Activated CD4-positive, alpha-beta T cell treated with anti-CD3 and anti-CD28 coated beads, Interleukin-2, amount 10 ng/mL, durations not matched to agents 7 days and 5 days (primary cell): ENCODE measurements around the gene CHAF1A. TPM values are rescaled to one million over a fixed set of nuclear protein-coding genes. Genes with fewer than 3 reads are reported as not detected.
A peak's percentile ranks its signal among the peaks of the same experiment; 100 is the strongest.

Source experiments
- CTCF ChIA-PET: fragments of 350-600 bp; sonication (Branson Sonifier 250); formaldehyde crosslinking; loops from one replicate; lab custom pipeline; 2021; ENCODE audit warnings: antibody characterized with exemption; lab: Charles Lee
- POLR2A ChIA-PET: fragments of 350-600 bp; sonication (Branson Sonifier 250); formaldehyde crosslinking; loops from one replicate; lab custom pipeline; 2021; ENCODE audit warnings: antibody characterized with exemption; lab: Charles Lee
- DNase-seq: peaks from one replicate; pipeline ENCODE4 v3.0.0-alpha.2; 2020
- H3K27ac Mint-ChIP-seq: one replicate; pipeline ENCODE4 v1.8.0; 2021; ENCODE audit warnings: mild to moderate bottlenecking, moderate library complexity, mixed read lengths
- H3K27me3 Mint-ChIP-seq: one replicate; pipeline ENCODE4 v1.8.0; 2021; ENCODE audit warnings: mixed read lengths
- H3K36me3 Mint-ChIP-seq: one replicate; pipeline ENCODE4 v1.8.0; 2021; ENCODE audit warnings: low read depth, mixed read lengths
- H3K4me1 Mint-ChIP-seq: one replicate; pipeline ENCODE4 v1.8.0; 2021; ENCODE audit warnings: mixed read lengths
- H3K4me3 Mint-ChIP-seq: one replicate; pipeline ENCODE4 v1.8.0; 2021; ENCODE audit warnings: mild to moderate bottlenecking, moderate library complexity, mixed read lengths
- H3K9me3 Mint-ChIP-seq: one replicate; pipeline ENCODE4 v1.8.0; 2021; ENCODE audit warnings: mixed read lengths
- total RNA-seq, 2 experiments: library from RNA; stranded (reverse); gene quantifications; one replicate each; pipeline ENCODE4 v1.2.3, GENCODE V29; 2021

Gene CHAF1A
- total RNA-seq, 2 experiments from 2014 or later: 77.1 to 83.7 TPM

DNA sequence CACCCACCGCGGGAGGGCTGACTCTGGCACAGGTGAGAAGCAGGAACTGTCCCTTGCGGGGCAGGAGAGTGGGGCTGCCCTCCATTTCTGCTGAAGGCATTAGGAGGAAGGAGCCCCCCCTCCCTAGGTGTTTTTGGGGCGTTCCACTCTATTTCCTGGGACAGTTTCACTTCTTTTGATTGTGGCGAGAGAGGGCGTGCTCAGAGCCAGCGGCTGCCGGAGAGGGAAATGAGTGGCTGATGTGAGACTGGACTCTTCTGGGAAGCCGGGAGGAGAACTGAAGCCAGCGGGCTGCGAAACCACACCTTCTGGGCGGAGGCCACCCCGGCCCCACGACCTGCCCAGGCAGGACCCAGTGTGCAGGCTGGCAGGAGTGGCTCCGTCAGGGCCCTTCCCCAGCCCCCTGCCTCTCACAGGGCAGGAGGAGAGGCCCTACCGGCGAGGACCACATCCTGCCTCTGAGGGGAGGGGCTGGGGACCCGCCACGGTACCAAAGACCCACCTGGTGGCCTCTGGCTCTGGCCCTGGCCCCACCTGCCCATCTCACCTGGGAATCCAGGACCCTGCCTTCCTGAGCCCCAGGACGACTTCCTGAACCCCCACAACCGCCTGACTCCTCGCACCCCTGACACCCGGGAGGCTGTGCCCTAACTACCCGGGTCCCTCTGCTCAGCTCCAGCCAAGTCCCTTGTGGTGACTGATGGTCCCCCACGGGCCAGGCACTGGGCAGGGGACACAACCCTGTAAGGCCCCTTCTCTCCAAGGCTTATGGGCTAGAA lies 33.1 kb upstream of the CHAF1A start:
- Mint-ChIP-seq H3K36me3 (peaks cover 13% of the 10 kb centered on the region), H3K4me3 (peak overlapping the region; percentile 62), H3K4me1 (peaks cover 69% of the 10 kb centered on the region), H3K27me3 (no peaks in the 10 kb centered on the region), H3K9me3 (no peaks in the 10 kb centered on the region), H3K27ac (peak overlapping the region; percentile 93)
- POLR2A ChIA-PET: interaction anchor here (0.6 kb wide), 1 partner anchor 31 kb away, joined by 3 read pairs; the partner anchor contains the start of gene SH3GL1
- peak; percentile 92 for DNase-seq
- CTCF ChIA-PET: interaction anchor here (0.6 to 3.6 kb wide), 10 partner anchors 10 to 82 kb away, joined by 3 to 23 read pairs (median 4); partner anchors contain the start of genes MPND and SH3GL1

DNA sequence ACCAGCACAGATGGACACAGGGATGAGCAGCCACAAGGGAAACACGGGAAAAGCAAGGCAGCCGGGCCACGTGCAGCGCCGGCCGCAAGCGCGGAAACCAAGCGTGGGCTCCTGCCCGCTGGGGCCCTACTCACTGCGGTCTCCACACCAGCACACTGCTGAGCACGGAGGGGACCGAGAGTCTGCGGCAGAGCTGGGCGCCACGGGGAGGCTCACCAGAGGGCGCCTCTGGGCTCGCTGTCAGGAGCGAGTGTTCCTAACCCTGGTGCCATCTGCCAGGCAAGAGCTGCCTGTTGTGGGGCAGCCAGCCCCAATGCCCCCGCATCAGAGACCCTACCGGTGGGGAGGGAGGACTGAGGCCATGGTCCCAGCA lies 32.6 kb upstream of the CHAF1A start:
- CTCF ChIA-PET: interaction anchor here (0.6 to 3.6 kb wide), 13 partner anchors 9 to 157 kb away, joined by 3 to 23 read pairs (median 4); partner anchors contain the start of genes MPND and SH3GL1
- Mint-ChIP-seq H3K27ac (peak overlapping the region; percentile 93), H3K36me3 (peaks cover 11% of the 10 kb centered on the region), H3K9me3 (no peaks in the 10 kb centered on the region), H3K27me3 (no peaks in the 10 kb centered on the region), H3K4me1 (peaks cover 68% of the 10 kb centered on the region), H3K4me3 (peak overlapping the region; percentile 62)
- POLR2A ChIA-PET: interaction anchor here (0.7 kb wide), 1 partner anchor 27 kb away, joined by 7 read pairs; the partner anchor contains the start of gene MPND
- DNase-seq: peak; percentile 77

DNA sequence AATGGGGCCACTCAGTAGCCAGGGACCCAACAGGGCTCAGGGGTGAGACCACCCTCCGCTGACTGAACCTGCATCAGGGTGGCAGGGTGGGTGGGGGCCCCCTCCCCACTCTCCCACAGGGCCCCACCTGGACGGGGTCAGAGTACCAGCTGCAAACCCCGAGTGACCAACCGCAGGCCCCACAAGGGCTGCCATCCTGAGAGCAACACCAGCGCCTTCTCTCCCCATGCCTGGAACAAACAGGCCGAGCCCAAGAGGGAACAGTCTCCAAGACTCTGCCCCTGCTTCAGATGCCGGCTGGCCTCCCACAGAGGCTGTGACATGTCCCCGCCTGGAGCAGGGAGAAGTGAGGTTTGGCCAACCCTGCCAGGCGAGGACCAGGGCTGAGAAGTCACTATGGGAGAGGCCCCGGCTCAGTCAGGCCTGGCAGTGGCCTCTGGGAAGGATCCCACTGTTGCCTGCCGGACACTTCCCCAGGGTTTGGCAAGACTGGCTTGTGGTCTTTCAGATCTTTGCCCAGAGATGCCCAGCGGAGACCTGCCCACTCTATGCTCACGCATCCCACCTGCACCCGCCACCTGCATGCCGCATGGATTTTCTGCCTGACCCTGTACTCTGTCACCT lies 31.9 kb upstream of the CHAF1A start:
- Mint-ChIP-seq H3K4me3 (peak overlapping the region; percentile 62), H3K36me3 (peaks cover 9% of the 10 kb centered on the region), H3K4me1 (peaks cover 73% of the 10 kb centered on the region), H3K27ac (peak overlapping the region; percentile 93), H3K9me3 (no peaks in the 10 kb centered on the region), H3K27me3 (no peaks in the 10 kb centered on the region)
- ChIA-PET CTCF (interaction anchor here (0.6 to 3.6 kb wide), 12 partner anchors 9 to 158 kb away, joined by 3 to 23 read pairs (median 4); partner anchors contain the start of genes MPND and SH3GL1), POLR2A (interaction anchor here (0.7 kb wide), 1 partner anchor 28 kb away, joined by 7 read pairs; the partner anchor contains the start of gene MPND)
- DNase-seq: no peak

DNA sequence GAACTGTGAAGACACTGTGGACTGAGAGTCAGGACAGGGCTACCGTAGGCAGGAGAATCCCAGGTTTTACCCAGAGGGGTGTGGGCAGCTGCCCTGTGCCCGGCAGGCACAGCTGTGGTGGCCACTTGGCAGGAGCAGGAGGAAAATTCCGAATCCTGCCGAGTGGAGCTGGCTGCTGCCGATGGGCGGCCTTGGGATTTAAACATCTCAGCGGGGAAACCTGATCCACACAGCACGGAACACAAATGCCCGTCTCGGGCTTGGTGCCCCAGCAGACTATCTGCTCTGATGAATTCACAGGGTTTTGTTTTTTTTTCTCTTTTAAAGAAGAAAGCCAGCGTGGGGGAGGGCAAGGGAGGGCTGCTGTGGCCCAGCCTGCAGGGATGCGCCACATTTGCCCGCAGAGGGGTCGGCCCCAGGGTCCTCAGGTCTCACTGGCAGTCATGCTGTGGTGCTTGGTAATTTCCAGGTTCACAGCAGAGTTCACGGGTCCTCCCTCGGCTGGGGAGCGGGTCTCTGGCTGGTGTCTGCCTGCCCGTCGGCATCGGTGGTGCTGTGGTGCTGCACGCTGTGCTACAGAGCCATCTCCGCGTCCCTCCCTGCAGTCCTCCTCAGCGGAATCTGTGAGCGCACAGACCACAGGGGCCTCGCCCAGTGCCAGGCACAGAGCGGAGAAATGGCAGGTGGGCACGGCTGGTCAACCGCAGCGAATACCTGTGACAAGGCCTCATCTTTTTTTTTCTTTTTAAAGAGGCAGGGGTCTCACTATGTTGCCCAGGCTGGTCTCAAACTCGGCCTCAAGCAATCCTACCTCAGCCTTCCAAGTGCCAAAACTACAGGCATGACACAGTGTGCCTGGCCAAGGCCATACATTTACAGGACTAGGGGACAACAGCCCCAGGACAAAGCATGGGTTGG lies 30.9 kb upstream of the CHAF1A start:
- CTCF ChIA-PET: interaction anchor here (1.4 kb wide), 1 partner anchor 29 kb away, joined by 7 read pairs; the partner anchor contains the start of gene SH3GL1
- Mint-ChIP-seq H3K4me3 (peak overlapping the region; percentile 62), H3K4me1 (peaks cover 81% of the 10 kb centered on the region), H3K36me3 (peaks cover 10% of the 10 kb centered on the region), H3K9me3 (no peaks in the 10 kb centered on the region), H3K27me3 (no peaks in the 10 kb centered on the region), H3K27ac (peak overlapping the region; percentile 93)
- no peak for DNase-seq
- POLR2A ChIA-PET: no interaction called here

DNA sequence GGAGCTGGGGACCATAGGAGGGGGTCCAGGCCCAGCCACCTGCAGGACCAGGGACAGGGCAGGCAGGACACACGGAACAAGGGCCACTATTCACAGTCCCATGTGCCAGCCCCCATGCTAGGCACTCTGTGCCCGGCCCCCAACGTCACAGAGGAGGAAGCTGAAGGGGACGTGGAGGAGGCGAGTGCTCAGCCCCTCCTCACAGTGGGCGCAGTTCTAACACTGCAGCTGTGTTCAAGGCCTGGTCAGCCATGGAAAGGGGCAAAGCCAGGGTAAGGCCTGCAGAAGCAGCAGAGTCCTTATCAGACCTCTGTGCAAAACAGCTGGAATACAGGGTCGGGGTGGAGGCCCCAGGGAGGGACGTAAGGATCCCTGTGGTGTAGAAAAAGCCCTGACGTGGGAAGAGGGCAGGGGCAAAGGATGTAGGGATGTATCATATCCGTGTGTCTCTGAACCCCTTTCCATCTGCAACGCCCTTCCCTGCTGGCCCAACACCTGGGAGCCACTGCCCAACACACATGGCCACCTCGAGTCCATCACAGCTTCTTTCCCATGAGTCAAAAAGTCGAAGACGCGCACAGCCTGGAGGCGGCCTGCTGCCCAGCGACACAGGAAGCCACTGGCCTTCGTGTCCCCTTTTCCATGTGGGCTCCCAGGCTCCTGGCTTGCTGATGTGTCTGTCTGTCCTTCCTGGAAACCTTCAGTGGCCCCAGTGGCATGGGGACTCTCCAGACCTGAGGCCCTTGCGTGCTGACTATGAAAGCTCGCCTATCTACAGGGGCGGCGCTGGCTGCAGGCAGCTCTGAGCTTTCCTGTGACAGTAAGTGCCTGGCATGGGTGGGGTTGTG lies 30.1 kb upstream of the CHAF1A start:
- Mint-ChIP-seq H3K27me3 (no peaks in the 10 kb centered on the region), H3K4me1 (peaks cover 83% of the 10 kb centered on the region), H3K27ac (peak overlapping the region; percentile 93), H3K9me3 (no peaks in the 10 kb centered on the region), H3K4me3 (no peak overlapping the region), H3K36me3 (peaks cover 5% of the 10 kb centered on the region)
- no peak for DNase-seq
- ChIA-PET POLR2A (no interaction called here), CTCF (interaction anchor here (1.4 kb wide), 1 partner anchor 28 kb away, joined by 7 read pairs; the partner anchor contains the start of gene SH3GL1)

DNA sequence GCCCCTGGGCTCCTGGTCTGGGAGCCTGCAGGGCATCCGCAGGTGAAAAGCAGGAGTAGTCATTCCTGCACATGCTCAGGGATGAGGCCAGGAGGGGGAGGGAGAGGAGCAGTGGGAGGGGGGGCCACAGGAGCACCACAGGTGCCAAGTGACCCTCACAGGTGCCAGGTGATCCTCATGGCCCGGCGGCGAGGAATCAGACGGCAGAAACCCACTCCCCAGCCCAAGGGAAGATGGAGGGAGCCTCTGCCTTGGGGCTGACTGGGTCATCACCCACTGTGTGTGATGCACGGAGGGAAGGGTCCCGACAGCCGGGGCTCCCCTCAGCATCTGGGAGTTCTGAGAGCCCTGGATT lies 29.4 kb upstream of the CHAF1A start:
- CTCF ChIA-PET: interaction anchor here (1.4 kb wide), 1 partner anchor 27 kb away, joined by 7 read pairs; the partner anchor contains the start of gene SH3GL1
- Mint-ChIP-seq H3K4me1 (peaks cover 82% of the 10 kb centered on the region), H3K36me3 (peaks cover 5% of the 10 kb centered on the region), H3K27ac (peak overlapping the region; percentile 73), H3K27me3 (no peaks in the 10 kb centered on the region), H3K4me3 (no peak overlapping the region), H3K9me3 (no peaks in the 10 kb centered on the region)
- POLR2A ChIA-PET: no interaction called here
- no peak for DNase-seq

DNA sequence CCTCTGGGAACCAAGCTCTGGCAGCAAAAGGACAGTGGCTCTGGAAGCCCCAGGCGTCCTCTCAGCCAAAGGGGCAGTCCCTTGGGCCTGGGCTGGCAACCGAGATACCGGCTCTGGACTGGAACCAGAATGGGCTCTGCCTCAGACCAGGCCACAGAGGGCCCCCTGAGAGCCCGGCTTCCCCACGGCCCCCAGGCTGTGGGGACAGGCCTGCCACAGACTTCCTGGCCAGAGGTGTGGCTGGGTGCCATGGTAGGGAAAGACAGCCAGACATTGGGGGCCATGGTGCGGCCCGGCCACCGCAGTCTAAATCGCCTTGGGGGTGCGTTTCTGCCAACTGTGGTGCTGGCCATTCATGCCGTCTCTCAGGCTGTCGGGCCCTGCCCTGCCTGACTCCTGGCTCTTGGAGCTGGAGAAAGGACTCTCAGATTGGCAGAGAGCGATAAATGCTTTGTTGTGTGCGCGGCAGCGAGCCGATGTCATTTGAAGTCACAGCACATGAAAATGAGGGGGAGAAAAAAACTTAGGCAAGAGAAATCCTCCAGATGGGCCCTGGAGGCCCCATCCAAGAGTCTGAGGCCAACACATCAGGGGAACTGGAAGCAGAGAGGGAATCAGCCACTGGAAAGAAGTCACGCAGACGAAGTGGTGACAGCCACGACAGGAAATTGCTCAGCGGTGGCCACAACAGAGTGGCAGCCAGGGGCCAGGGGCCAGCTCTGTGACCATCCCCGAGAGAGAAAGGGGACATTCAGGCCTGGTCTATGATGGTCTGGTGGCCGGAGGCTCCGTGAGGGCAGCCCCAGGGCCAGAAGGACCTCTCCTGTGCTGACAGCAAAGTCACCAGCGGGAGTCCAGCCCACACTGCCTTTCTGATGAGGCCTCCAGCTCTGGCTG lies 28.6 kb upstream of the CHAF1A start:
- Mint-ChIP-seq H3K36me3 (peaks cover 6% of the 10 kb centered on the region), H3K4me3 (no peak overlapping the region), H3K4me1 (peaks cover 78% of the 10 kb centered on the region), H3K27ac (peak overlapping the region; percentile 46), H3K9me3 (no peaks in the 10 kb centered on the region), H3K27me3 (no peaks in the 10 kb centered on the region)
- ChIA-PET POLR2A (no interaction called here), CTCF (interaction anchor here (1.3 to 4.7 kb wide), 2 partner anchors 9 to 27 kb away, joined by 3 to 25 read pairs; partner anchors contain the start of gene SH3GL1)
- no peak for DNase-seq

DNA sequence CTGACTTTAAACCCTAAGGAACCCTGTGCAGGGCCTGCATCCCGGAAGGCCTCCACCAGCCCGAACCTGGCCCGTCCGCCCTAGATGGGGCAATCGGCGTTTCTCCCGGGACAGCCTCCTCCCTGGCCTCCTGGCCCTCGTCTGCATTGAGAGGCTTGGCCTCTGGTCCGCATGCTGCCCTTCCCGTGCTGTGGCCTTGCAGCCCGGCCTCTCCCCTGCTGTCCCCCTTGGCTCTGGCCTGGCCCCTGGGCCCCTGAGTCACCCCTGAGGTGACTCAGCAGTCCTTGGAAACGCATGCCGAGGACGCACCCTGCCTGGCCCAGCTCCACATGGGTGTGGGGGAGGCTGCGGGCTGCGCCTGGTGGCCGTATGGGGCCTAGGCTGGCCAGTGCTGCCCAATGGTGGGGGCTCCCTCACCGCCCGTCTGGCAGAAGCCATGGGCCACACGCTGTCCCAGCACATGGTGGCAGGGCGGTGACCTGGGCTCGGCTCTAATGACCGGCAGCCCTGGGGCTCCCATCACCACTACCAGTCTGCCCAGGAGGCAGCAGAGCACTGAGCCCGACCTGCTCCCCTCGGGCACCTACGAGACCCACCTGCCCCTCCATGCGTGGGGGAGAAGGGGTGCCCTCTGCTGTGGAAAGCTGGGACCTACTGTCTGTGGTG lies 27.8 kb upstream of the CHAF1A start:
- peaks cover 10% of the 10 kb centered on the region for H3K36me3 Mint-ChIP-seq
- ChIA-PET CTCF (interaction anchor here (0.6 to 4.7 kb wide), 5 partner anchors 10 to 26 kb away, joined by 3 to 25 read pairs (median 3); partner anchors contain the start of gene SH3GL1), POLR2A (no interaction called here)
- no peak overlapping the region for H3K4me3 Mint-ChIP-seq
- no peak overlapping the region for H3K27ac Mint-ChIP-seq
- DNase-seq: no peak
- H3K4me1 Mint-ChIP-seq: peaks cover 80% of the 10 kb centered on the region
- no peaks in the 10 kb centered on the region for H3K9me3 Mint-ChIP-seq
- H3K27me3 Mint-ChIP-seq: no peaks in the 10 kb centered on the region

DNA sequence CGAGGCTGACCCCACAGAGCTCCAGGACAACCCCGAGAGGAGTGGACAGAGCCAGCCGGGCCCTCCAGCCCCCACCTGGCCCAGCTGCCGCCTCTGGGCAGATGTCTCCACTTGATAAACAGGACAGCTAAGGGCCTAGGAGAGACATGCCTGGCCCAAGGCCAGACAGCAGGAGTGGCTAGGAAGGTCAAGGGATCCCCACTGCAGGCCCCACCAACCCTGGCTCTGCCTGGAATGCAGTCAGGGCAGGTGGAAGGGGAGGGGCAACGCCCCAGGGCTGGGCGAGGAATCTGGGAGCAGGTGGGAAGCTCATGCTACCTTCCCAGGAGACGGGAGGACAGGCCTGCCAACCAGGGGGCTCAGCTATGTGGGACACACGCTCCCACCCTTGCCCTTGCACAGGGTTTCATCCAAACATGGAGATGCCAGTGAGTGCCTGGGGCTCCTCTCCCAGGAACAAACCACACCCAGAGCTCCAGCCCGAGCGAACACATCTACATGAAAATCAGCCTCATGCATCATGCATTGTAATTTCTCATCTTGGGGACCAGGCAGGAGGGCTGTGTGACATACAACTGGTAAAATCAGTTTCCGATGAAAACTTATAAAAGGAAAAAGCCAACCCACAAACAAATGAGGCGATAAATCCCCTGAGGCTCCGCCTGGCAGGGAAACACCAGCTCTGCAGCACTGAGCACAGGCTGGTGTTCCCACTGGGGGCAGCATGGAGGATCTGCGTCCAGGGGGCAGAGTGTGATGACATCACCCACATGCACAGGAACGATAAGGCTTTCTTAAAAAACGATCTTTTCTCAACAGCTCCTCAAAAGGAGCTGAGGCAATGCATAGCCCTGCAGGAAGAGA lies 27.0 kb upstream of the CHAF1A start:
- DNase-seq: no peak
- H3K4me3 Mint-ChIP-seq: no peak overlapping the region
- no peaks in the 10 kb centered on the region for H3K9me3 Mint-ChIP-seq
- H3K27ac Mint-ChIP-seq: peak overlapping the region; percentile 50
- ChIA-PET POLR2A (interaction anchor here (0.7 to 0.8 kb wide), 2 partner anchors 27 to 44 kb away, joined by 3 read pairs; no protein-coding TSS in a partner anchor), CTCF (interaction anchor here (0.6 to 4.7 kb wide), 6 partner anchors 10 to 109 kb away, joined by 3 to 25 read pairs (median 3); partner anchors contain the start of gene SH3GL1)
- H3K27me3 Mint-ChIP-seq: no peaks in the 10 kb centered on the region
- peaks cover 81% of the 10 kb centered on the region for H3K4me1 Mint-ChIP-seq
- peaks cover 12% of the 10 kb centered on the region for H3K36me3 Mint-ChIP-seq
